GM23338 (cell line): ENCODE results near the gene MTFR1L. TPM values are rescaled to one million over a fixed set of nuclear protein-coding genes. Genes with fewer than 3 reads are reported as not detected.

ENCODE experiments used
- ATAC-seq: fragments of 200-7000 bp; cut with Tn5 transposase; 3 replicates; pipeline ENCODE4 v1.9.1; 2020
- DNase-seq: peaks from one replicate; pipeline ENCODE4 v3.0.0-alpha.2; 2015; ENCODE audit warnings: low spot score
- H2AFZ ChIP-seq: fragments of 200-600 bp; sonication (generic); 2 replicates; pipeline ENCODE4 v1.8.0; 2016; ENCODE audit warnings: antibody characterized with exemption, mild to moderate bottlenecking, moderate library complexity
- H3F3A ChIP-seq: fragments of 200-600 bp; sonication (generic); replicated peaks from 2 replicates; pipeline ENCODE4 v1.8.0; 2017; ENCODE audit warnings: antibody characterized with exemption, mixed run types, low read depth
- H3K27ac ChIP-seq: fragments of 200-600 bp; sonication (generic); 2 replicates; pipeline ENCODE4 v1.6.1; 2016; ENCODE audit warnings: low read depth
- H3K27me3 ChIP-seq: fragments of 200-600 bp; sonication (generic); 2 replicates; pipeline ENCODE4 v1.8.0; 2016; ENCODE audit warnings: mild to moderate bottlenecking, mixed run types, moderate library complexity; ENCODE audit not compliant: insufficient read depth
- H3K36me3 ChIP-seq: fragments of 200-600 bp; sonication (generic); 2 replicates; pipeline ENCODE4 v1.8.0; 2016; ENCODE audit warnings: mild to moderate bottlenecking; ENCODE audit not compliant: insufficient read depth
- H3K4me1 ChIP-seq: fragments of 200-600 bp; sonication (generic); 2 replicates; pipeline ENCODE4 v1.8.0; 2016; ENCODE audit warnings: mild to moderate bottlenecking, moderate library complexity; ENCODE audit not compliant: insufficient read depth
- H3K4me2 ChIP-seq: fragments of 200-600 bp; sonication (generic); 2 replicates; pipeline ENCODE4 v1.7.1; 2017; ENCODE audit warnings: mixed run types
- H3K4me3 ChIP-seq: fragments of 200-600 bp; sonication (generic); 2 replicates; pipeline ENCODE4 v1.6.1; 2016; ENCODE audit warnings: mixed run types
- H3K79me2 ChIP-seq: fragments of 200-600 bp; sonication (generic); replicated peaks from 2 replicates; pipeline ENCODE4 v1.8.0; 2017; ENCODE audit warnings: mild to moderate bottlenecking; ENCODE audit not compliant: insufficient read depth
- H3K9me2 ChIP-seq: fragments of 200-600 bp; sonication (generic); 2 replicates; pipeline ENCODE4 v1.8.0; 2017; ENCODE audit not compliant: insufficient read depth
- H4K20me1 ChIP-seq: fragments of 200-600 bp; sonication (generic); replicated peaks from 2 replicates; pipeline ENCODE4 v1.8.0; 2017; ENCODE audit warnings: mild to moderate bottlenecking; ENCODE audit not compliant: insufficient read depth
- H3K27ac Mint-ChIP-seq: 2 replicates; pipeline ENCODE4 v1.8.0; 2020; ENCODE audit warnings: inconsistent platforms, mild to moderate bottlenecking, moderate library complexity, mixed read lengths
- H3K27me3 Mint-ChIP-seq: 3 replicates; pipeline ENCODE4 v1.8.0; 2022; ENCODE audit warnings: low read depth, mild to moderate bottlenecking, moderate library complexity, mixed read lengths, inconsistent platforms; ENCODE audit not compliant: insufficient read depth, poor library complexity
- H3K36me3 Mint-ChIP-seq: 3 replicates; pipeline ENCODE4 v1.8.0; 2021; ENCODE audit warnings: low read depth, mild to moderate bottlenecking, inconsistent platforms, moderate library complexity, mixed read lengths
- H3K4me1 Mint-ChIP-seq: 3 replicates; pipeline ENCODE4 v1.8.0; 2020; ENCODE audit warnings: mild to moderate bottlenecking, inconsistent platforms, mixed read lengths
- H3K4me3 Mint-ChIP-seq: 3 replicates; pipeline ENCODE4 v1.8.0; 2021; ENCODE audit warnings: moderate library complexity, mild to moderate bottlenecking, inconsistent platforms, mixed read lengths
- H3K9me3 Mint-ChIP-seq: 3 replicates; pipeline ENCODE4 v1.8.0; 2020; ENCODE audit warnings: moderate library complexity, mild to moderate bottlenecking, inconsistent platforms, mixed read lengths
- CREB1 ChIP-seq: fragments of 250-450 bp; sonication (Bioruptor Pico); IDR thresholded peaks from 2 replicates; pipeline ENCODE4 v1.5.0; 2020; ENCODE audit warnings: low read depth, mild to moderate bottlenecking, moderate library complexity
- ETS1 ChIP-seq: IDR thresholded peaks from 2 replicates; pipeline ENCODE4 v1.6.1; 2016; ENCODE audit warnings: antibody characterized with exemption
- EZH2 ChIP-seq: fragments of 200-600 bp; sonication (generic); IDR thresholded peaks from one replicate; pipeline ENCODE4 v1.8.0; 2017; ENCODE audit warnings: antibody characterized with exemption, mild to moderate bottlenecking, low read depth; ENCODE audit not compliant: unreplicated experiment
- EZH2phosphoT487 ChIP-seq: fragments of 200-600 bp; sonication (generic); IDR thresholded peaks from one replicate; pipeline ENCODE4 v1.8.1; 2018; ENCODE audit warnings: antibody characterized with exemption; ENCODE audit not compliant: unreplicated experiment
- JUNB ChIP-seq: IDR thresholded peaks from one replicate; pipeline ENCODE4 v1.6.1; 2016; ENCODE audit warnings: antibody characterized with exemption; ENCODE audit not compliant: unreplicated experiment
- NANOG ChIP-seq: IDR thresholded peaks from 2 replicates; pipeline ENCODE4 v1.6.1; 2016; ENCODE audit warnings: antibody characterized with exemption, borderline replicate concordance
- POLR2AphosphoS5 ChIP-seq: IDR thresholded peaks from 2 replicates; pipeline ENCODE4 v1.6.1; 2016; ENCODE audit warnings: antibody characterized with exemption, low read depth
- REST ChIP-seq: IDR thresholded peaks from one replicate; pipeline ENCODE4 v1.6.1; 2018; ENCODE audit warnings: antibody characterized with exemption; ENCODE audit not compliant: unreplicated experiment
- STAT1 ChIP-seq: IDR thresholded peaks from one replicate; pipeline ENCODE4 v1.6.1; 2016; ENCODE audit warnings: antibody characterized with exemption; ENCODE audit not compliant: unreplicated experiment
- ZNF114 ChIP-seq: fragments of 250-450 bp; sonication (Bioruptor Pico); IDR thresholded peaks from 2 replicates; pipeline ENCODE4 v1.5.0; 2020; ENCODE audit warnings: mild to moderate bottlenecking, moderate library complexity
- ZNF462 ChIP-seq: fragments of 250-450 bp; sonication (Bioruptor Pico); IDR thresholded peaks from 2 replicates; pipeline ENCODE4 v1.5.0; 2020; ENCODE audit warnings: mild to moderate bottlenecking, moderate library complexity
- polyA plus RNA-seq: library from polyadenylated mRNA; unstranded; fragments of >200 nt; fragmentation: Nextera tagmentation; extraction: Ambion mirVana; gene quantifications from 2 replicates; pipeline ENCODE4 v1.2.1, GENCODE V29; 2016
- total RNA-seq: library from RNA; depleted of rRNA; stranded (reverse); fragments of >200 nt; shearing (Covaris generic); gene quantifications from 2 replicates; pipeline ENCODE4 v1.2.3, GENCODE V29; 2014

Gene MTFR1L
- total and polyA plus RNA-seq, 2 experiments from 2014 or later: 14.8 to 22.7 TPM

- TF ChIP-seq EZH2phosphoT487 (no peak), JUNB (no peak), CREB1 (CRISPR knock-in tag) (no peak)
Observed at GRCh38 chr1:25874635-25875153, 54.9 kb downstream of the MTFR1L start (continued).

- peaks cover 17% of the 10 kb centered on the region for H3K27me3 ChIP-seq
- H2AFZ ChIP-seq: peak within 1 kb of the TSS; percentile 78
- Mint-ChIP-seq H3K4me3 (peak within 1 kb of the TSS; percentile 88), H3K27ac (peak within 1 kb of the TSS; percentile 32; the same call in 1 of the 2 replicates), H3K36me3 (no peaks in the 10 kb centered on the region), H3K27me3 (peaks cover 5% of the 10 kb centered on the region), H3K9me3 (no peaks in the 10 kb centered on the region; the same call in 2 of the 3 replicates), H3K4me1 (peaks cover 19% of the 10 kb centered on the region)
- no peaks in the 10 kb centered on the region for H3K79me2 ChIP-seq
- DNase-seq: peak; percentile 90
- 0 out of 2 replicates have a peak, but pooled peaks cover 3% of the 10 kb centered on the region for H3F3A ChIP-seq
- H4K20me1 ChIP-seq: no peaks in the 10 kb centered on the region
- peak; percentile 77 for ATAC-seq
- peak within 1 kb of the TSS; percentile 63 for H3K27ac ChIP-seq
- H3K9me2 ChIP-seq: no peaks in the 10 kb centered on the region
- H3K4me1 ChIP-seq: peaks cover 18% of the 10 kb centered on the region
- H3K4me2 ChIP-seq: peak within 1 kb of the TSS; percentile 76
- no peaks in the 10 kb centered on the region for H3K36me3 ChIP-seq
- H3K4me3 ChIP-seq: peak within 1 kb of the TSS; percentile 76
- TF ChIP-seq REST: no peak
- TF ChIP-seq ZNF462 (CRISPR knock-in tag): no peak
- no peak for TF ChIP-seq ZNF114 (CRISPR knock-in tag)
- peak; percentile 61 for TF ChIP-seq POLR2AphosphoS5
- no peak for TF ChIP-seq JUNB
- no peak for TF ChIP-seq NANOG
- TF ChIP-seq EZH2: no peak
- 0 out of 2 replicates have a peak, but pooled peaks have one; percentile 13 for TF ChIP-seq ETS1
- TF ChIP-seq STAT1: no peak
Observed at GRCh38 chr1:25875154-25875855, 55.6 kb downstream of the MTFR1L start, which contains the start of gene PAQR7. PAQR7 (minus strand) TSS chr1:25875708; CDS start chr1:25863839, 11,869 bp downstream.
